Common myeloid progenitor, CD34-positive (primary cell): ENCODE data around the gene ARX.

ENCODE experiments used
- CTCF ChIA-PET: fragments of 350-600 bp; sonication (Branson Sonifier 250); formaldehyde crosslinking; loops from one replicate; lab custom pipeline; 2021; ENCODE audit warnings: antibody characterized with exemption; lab: Charles Lee
- POLR2A ChIA-PET: fragments of 350-600 bp; sonication (Branson Sonifier 250); formaldehyde crosslinking; loops from one replicate; lab custom pipeline; 2021; ENCODE audit warnings: antibody characterized with exemption; lab: Charles Lee
- DNase-seq, 3 donors: peaks; one replicate each; pipeline versions ENCODE4 v3.0.0 to v3.0.0-alpha.2; 2013
- H3K27ac ChIP-seq, 2 experiments: 1 replicate in 1 of 2; 2 replicates in 1 of 2; pipeline ENCODE4 v1.7.0; 2013; ENCODE audit warnings: inconsistent platforms in 2 of 2, low read length in 2 of 2, mild to moderate bottlenecking in 2 of 2, low read depth in 1 of 2, moderate library complexity in 1 of 2; ENCODE audit not compliant: severe bottlenecking in 2 of 2, insufficient read depth in 1 of 2, poor library complexity in 1 of 2
- H3K27me3 ChIP-seq, 5 experiments: replicated peaks in 2 of 5; 1 replicate in 3 of 5; 2 replicates in 2 of 5; pipeline versions ENCODE4 v1.6.1 to v1.7.0; 2013; ENCODE audit warnings: low read length in 4 of 5, mild to moderate bottlenecking in 2 of 5, moderate library complexity in 2 of 5, inconsistent platforms in 1 of 5; ENCODE audit not compliant: insufficient read depth in 5 of 5, control insufficient read depth in 4 of 5
- H3K36me3 ChIP-seq, 4 experiments: 1 replicate in 2 of 4; 2 replicates in 2 of 4; pipeline versions ENCODE4 v1.6.1 to v1.7.0; 2013; ENCODE audit warnings: low read length in 3 of 4, control low read depth in 1 of 4, mild to moderate bottlenecking in 1 of 4; ENCODE audit not compliant: control insufficient read depth in 4 of 4, insufficient read depth in 4 of 4
- H3K4me1 ChIP-seq, 4 experiments: 1 replicate in 3 of 4; 2 replicates in 1 of 4; pipeline versions ENCODE4 v1.6.1 to v1.7.1; 2013; ENCODE audit warnings: low read length in 3 of 4, mild to moderate bottlenecking in 3 of 4, control low read depth in 1 of 4, inconsistent platforms in 1 of 4, moderate library complexity in 1 of 4; ENCODE audit not compliant: control insufficient read depth in 4 of 4, insufficient read depth in 4 of 4; ENCODE audit errors: control extremely low read depth in 1 of 4
- H3K4me3 ChIP-seq, 7 experiments: 1 replicate in 4 of 7; 2 replicates in 3 of 7; pipeline versions ENCODE4 v1.5.1 to v1.7.0; 2013; ENCODE audit warnings: mild to moderate bottlenecking in 7 of 7, low read length in 6 of 7, moderate library complexity in 6 of 7, inconsistent platforms in 2 of 7, low read depth in 2 of 7, control low read depth in 1 of 7; ENCODE audit not compliant: insufficient read depth in 4 of 7, control insufficient read depth in 1 of 7; ENCODE audit errors: extremely low read depth in 1 of 7
- H3K9me3 ChIP-seq, 5 experiments: 1 replicate in 4 of 5; 2 replicates in 1 of 5; pipeline versions ENCODE4 v1.6.1 to v1.7.1; 2013; ENCODE audit warnings: low read length in 4 of 5, mild to moderate bottlenecking in 2 of 5, inconsistent platforms in 1 of 5, low read depth in 1 of 5, moderate library complexity in 1 of 5; ENCODE audit not compliant: control insufficient read depth in 4 of 5, insufficient read depth in 2 of 5; ENCODE audit errors: control extremely low read depth in 1 of 5
- WGBS: methylation state at CpG from one replicate; pipeline ENCODE4 v1.1.5; 2013; ENCODE audit not compliant: insufficient coverage; 5-methylcytosine and 5-hydroxymethylcytosine counted together

The ARX gene

DNA sequence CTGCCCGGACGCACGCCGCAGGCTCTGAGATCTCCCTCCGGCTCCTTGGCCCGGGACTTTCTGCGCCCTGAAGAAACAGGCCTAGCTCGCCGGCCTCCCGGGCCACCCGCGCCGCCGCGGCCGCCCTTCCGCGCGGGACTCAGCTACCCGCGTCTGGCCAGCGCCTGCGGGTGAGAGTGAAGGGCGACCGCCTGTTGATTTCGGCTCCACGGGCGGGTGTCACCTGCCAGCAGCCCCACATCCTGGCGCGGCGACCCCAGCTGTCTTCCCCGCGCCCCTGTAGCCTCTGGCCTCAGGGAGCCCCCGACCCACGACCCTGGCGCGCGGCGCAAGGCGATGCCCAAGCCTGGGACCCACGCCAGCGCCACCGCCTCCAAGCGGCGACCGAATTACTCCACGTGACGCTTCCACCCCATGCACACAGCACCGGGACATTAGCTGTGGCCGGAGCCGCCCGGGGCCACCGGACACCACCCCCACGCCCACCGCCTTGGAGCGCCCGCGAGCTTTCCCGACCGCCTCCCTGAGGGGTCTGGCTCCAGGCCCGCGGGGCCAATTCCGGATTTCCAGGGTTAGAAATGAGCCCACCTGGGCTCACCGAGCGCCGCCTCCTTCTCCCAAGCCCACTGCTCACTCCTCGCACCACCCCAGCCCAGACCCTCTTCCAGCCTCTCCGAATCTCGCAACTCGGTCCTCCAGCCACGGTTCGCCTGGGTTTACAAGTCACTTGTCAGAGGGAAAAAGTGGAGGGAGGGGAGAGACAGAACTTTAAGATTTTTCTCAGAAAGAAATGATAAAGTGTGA, 10.2 kb downstream of the ARX start:
- Histone ChIP-seq H3K4me3 (no peak overlapping the region), H3K27me3 (peaks cover 13 to 100% (median 58%) of the 10 kb centered on the region in 5 experiments)

DNA sequence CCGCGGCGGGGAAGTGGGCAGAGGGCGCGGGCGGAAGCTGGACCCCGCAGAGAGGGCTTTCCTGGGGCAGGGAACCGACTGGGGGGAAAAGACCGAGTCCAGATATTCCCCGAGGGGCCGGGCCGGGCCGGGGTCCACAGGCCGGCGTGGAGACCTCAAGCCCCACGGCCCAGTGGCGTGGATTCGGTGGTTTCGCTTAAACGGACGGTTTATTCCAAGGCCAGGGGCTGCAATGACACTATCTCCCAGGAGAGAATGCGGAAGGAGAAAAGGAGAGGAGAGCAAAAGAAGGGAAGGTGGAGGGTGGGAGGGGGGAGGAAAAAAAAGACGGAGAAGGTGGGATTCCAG, 10.8 kb downstream of the ARX start:
- ChIA-PET CTCF (no interaction called here), POLR2A (interaction anchor here (0.6 kb wide), 1 partner anchor 14 kb away, joined by 4 read pairs; no protein-coding TSS in a partner anchor)
- H3K9me3 ChIP-seq = peaks cover 0 to 3% (median 0%) of the 10 kb centered on the region in 5 experiments
- peak overlapping the region in 1 of 7 experiments; percentile 11 for H3K4me3 ChIP-seq
- peaks cover 0 to 20% (median 9%) of the 10 kb centered on the region in 4 experiments for H3K4me1 ChIP-seq
- peaks cover 13 to 98% (median 54%) of the 10 kb centered on the region in 5 experiments for H3K27me3 ChIP-seq
- no peak for DNase-seq
- WGBS = 38% methylated on average over 21 of the region's 23 CpGs
- H3K36me3 ChIP-seq = no peaks in the 10 kb centered on the region
- no peak overlapping the region for H3K27ac ChIP-seq

More for the DNA sequence above, 10.2 kb downstream of the ARX start:
- POLR2A ChIA-PET = interaction anchor here (0.6 kb wide), 1 partner anchor 14 kb away, joined by 4 read pairs; no protein-coding TSS in a partner anchor
- DNase-seq = no peak
- Histone ChIP-seq H3K36me3 (no peaks in the 10 kb centered on the region), H3K4me1 (peaks cover 0 to 20% (median 9%) of the 10 kb centered on the region in 4 experiments), H3K9me3 (peaks cover 0 to 3% (median 0%) of the 10 kb centered on the region in 5 experiments), H3K27ac (no peak overlapping the region)
- 26% methylated on average over 62 of the region's 72 CpGs for WGBS
- CTCF ChIA-PET = no interaction called here

DNA sequence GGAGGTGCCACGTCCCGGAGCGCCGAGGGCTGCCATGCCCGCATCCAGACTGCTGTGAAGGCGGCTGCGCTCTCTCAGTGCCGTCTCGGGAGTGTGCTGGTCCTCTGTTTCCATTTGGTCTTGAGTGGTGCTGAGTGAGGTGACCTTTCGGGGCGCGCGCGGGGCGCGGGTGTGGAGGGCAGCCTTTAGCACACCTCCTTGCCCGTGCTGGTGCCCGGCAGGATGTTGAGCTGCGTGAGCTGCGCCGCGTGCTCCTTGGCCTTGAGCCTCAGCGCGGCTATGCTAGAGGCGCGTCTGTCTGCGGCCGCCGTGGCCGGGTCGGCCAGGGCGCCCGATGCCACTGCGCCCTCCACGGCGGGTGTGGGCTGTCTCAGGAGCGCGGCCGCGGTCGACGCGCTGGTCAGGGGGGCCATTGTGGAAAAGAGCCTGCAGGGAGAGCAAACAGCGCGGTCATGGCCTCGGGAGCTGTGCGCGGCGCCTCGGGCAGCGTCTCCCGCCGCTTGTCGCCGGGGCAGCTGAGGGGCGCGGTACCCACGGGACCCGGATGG, 11.2 kb downstream of the ARX start:
- peak overlapping the region in 2 of 7 experiments; percentile 11 to 33 for H3K4me3 ChIP-seq
- no peak overlapping the region for H3K27ac ChIP-seq
- H3K36me3 ChIP-seq = no peaks in the 10 kb centered on the region
- no peak for DNase-seq
- H3K4me1 ChIP-seq = peaks cover 0 to 20% (median 9%) of the 10 kb centered on the region in 4 experiments
- peaks cover 0 to 3% (median 0%) of the 10 kb centered on the region in 5 experiments for H3K9me3 ChIP-seq
- WGBS = 29% methylated on average over 46 of the region's 59 CpGs
- ChIA-PET CTCF (no interaction called here), POLR2A (interaction anchor here (0.6 kb wide), 1 partner anchor 15 kb away, joined by 4 read pairs; no protein-coding TSS in a partner anchor)
- peaks cover 12 to 98% (median 52%) of the 10 kb centered on the region in 5 experiments for H3K27me3 ChIP-seq

DNA sequence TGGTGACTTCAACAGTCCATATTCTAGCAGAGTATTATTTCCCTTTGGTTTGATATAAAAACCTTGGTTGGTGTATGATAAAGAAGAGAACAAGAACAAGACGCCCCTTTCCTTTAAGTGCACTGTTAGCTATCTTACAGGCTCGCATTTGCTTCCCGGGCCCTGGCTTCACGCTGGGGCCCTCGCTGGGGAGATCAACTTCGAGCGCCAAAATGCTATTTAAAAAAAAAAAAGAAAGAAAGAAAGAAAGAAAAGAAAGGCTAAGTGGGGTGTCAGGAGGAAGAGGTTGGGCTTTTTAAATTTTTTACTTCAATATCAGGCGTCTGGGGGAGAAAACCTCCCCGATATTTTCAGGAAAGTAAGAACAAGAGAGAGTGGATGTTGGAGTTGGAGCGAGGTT, 11.7 kb downstream of the ARX start:
- Histone ChIP-seq H3K4me3 (no peak overlapping the region), H3K4me1 (peaks cover 0 to 20% (median 9%) of the 10 kb centered on the region in 4 experiments), H3K36me3 (no peaks in the 10 kb centered on the region), H3K9me3 (peaks cover 0 to 3% (median 0%) of the 10 kb centered on the region in 5 experiments), H3K27me3 (peaks cover 9 to 95% (median 48%) of the 10 kb centered on the region in 5 experiments), H3K27ac (no peak overlapping the region)
- CTCF ChIA-PET = no interaction called here
- DNase-seq = no peak
- 27% methylated on average over 9 of the region's 10 CpGs for WGBS
- POLR2A ChIA-PET = no interaction called here

DNA sequence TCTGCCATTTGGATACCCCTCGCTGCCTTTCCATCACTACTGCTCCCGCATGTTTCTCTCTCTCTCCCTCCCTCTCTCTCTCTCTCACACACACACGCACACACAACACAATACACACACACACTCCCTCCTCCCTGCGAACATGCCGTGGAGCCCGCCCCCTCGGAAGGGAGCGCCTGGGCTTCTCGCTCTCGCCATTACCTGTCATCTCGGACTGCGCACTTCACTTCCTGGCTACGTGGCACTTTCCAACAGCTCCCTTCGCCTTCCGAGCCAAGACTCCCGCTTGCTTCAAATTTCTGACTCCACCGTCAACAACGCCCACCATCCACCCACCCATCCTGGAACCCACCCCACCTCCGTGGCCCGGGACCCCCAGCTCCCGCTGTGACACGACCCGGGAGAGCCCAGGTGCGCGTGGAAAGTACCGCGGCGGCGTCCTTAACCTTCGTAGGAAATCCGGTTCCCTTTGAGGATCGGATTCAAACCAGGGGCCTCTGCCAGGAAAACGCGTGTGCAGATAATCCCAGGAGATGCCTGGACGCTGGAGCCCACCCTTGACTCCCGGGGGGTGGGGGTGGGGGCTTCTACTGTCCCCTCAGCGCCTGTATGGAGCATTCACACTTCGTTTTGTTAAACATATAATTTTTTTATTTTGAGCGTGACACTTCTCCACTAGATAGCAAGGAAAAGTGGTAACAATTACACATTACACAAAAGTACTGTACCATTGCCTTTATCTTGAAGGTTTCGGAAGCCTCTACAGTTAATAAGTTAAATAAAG, 12.5 kb downstream of the ARX start:
- CTCF ChIA-PET = no interaction called here
- no peak for DNase-seq
- Histone ChIP-seq H3K4me1 (peaks cover 0 to 20% (median 9%) of the 10 kb centered on the region in 4 experiments), H3K9me3 (peaks cover 0 to 3% (median 0%) of the 10 kb centered on the region in 5 experiments), H3K36me3 (no peaks in the 10 kb centered on the region), H3K4me3 (peak overlapping the region in 3 of 7 experiments; percentile 32 to 58 (median 52)), H3K27me3 (peaks cover 7 to 87% (median 41%) of the 10 kb centered on the region in 5 experiments), H3K27ac (no peak overlapping the region)
- POLR2A ChIA-PET = no interaction called here
- WGBS = 25% methylated on average over 31 of the region's 40 CpGs

DNA sequence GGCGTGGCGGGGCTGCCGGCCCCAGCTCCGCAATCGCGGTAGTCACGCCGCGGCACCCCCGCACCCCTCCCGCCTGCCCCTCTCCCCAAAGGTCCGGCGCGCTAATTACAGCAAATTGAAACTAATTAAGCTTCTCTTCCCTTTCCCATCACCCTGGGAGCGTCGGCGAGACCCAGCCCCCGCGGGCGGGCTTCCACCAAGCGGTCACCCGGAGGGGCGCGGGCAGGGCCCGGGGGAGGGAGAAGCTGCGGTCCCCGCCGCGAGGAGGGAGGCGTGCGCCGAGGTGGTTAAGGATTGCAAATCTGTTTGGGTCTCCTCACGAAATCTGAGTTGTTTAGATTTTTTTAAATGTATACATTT, 13.1 kb downstream of the ARX start:
- CTCF ChIA-PET = no interaction called here
- Histone ChIP-seq H3K36me3 (no peaks in the 10 kb centered on the region), H3K4me3 (peak overlapping the region in 3 of 7 experiments; percentile 32 to 58 (median 52)), H3K4me1 (peaks cover 0 to 20% (median 9%) of the 10 kb centered on the region in 4 experiments), H3K27me3 (peaks cover 6 to 81% (median 35%) of the 10 kb centered on the region in 5 experiments), H3K9me3 (peaks cover 0 to 3% (median 0%) of the 10 kb centered on the region in 5 experiments), H3K27ac (no peak overlapping the region)
- WGBS = 0% methylated on average over 2 of the region's 33 CpGs
- no peak for DNase-seq
- POLR2A ChIA-PET = no interaction called here
